DOHH2 (cell line): Measurements from ENCODE around the gene ZNF224.

Experiments
- H3F3A ChIP-seq: fragments of 200-600 bp; sonication (generic), shearing (Covaris generic); 2 replicates; pipeline ENCODE4 v1.6.0; 2016; ENCODE audit warnings: antibody characterized with exemption, mild to moderate bottlenecking; ENCODE audit not compliant: control insufficient read depth, insufficient read depth
- H3K27ac ChIP-seq: fragments of 200-600 bp; sonication (generic); 2 replicates; pipeline ENCODE4 v1.5.1; 2014; ENCODE audit warnings: low read depth, mild to moderate bottlenecking, low read length, moderate library complexity
- H3K27me3 ChIP-seq: fragments of 200-600 bp; sonication (generic); 2 replicates; pipeline ENCODE4 v1.6.1; 2014; ENCODE audit warnings: mild to moderate bottlenecking, low read length, mixed read lengths; ENCODE audit not compliant: control insufficient read depth
- H3K36me3 ChIP-seq: fragments of 200-600 bp; sonication (generic); 2 replicates; pipeline ENCODE4 v1.6.1; 2014; ENCODE audit warnings: mild to moderate bottlenecking, low read length, moderate library complexity, mixed read lengths; ENCODE audit not compliant: control insufficient read depth
- H3K4me1 ChIP-seq: fragments of 200-600 bp; sonication (generic); 2 replicates; pipeline ENCODE4 v1.6.1; 2014; ENCODE audit warnings: mild to moderate bottlenecking, low read length, mixed read lengths; ENCODE audit not compliant: control insufficient read depth
- H3K4me2 ChIP-seq: fragments of 200-600 bp; sonication (generic); 2 replicates; pipeline ENCODE4 v1.6.0; 2014; ENCODE audit warnings: mild to moderate bottlenecking, low read length, moderate library complexity
- H3K4me3 ChIP-seq: fragments of 200-600 bp; sonication (generic); 2 replicates; pipeline ENCODE4 v1.5.1; 2014; ENCODE audit warnings: mild to moderate bottlenecking, low read length, mixed read lengths
- H3K79me2 ChIP-seq: fragments of 200-600 bp; sonication (generic); 2 replicates; pipeline ENCODE4 v1.6.1; 2014; ENCODE audit warnings: mild to moderate bottlenecking, low read length, mixed read lengths; ENCODE audit not compliant: control insufficient read depth
- H3K9me2 ChIP-seq: fragments of 200-600 bp; sonication (generic); replicated peaks from 2 replicates; pipeline ENCODE4 v1.6.1; 2014; ENCODE audit warnings: mild to moderate bottlenecking, low read length, mixed read lengths; ENCODE audit not compliant: control insufficient read depth
- H3K9me3 ChIP-seq: fragments of 200-600 bp; sonication (generic); 2 replicates; pipeline ENCODE4 v1.6.1; 2014; ENCODE audit warnings: antibody characterized with exemption, low read length, mixed read lengths; ENCODE audit not compliant: control insufficient read depth, insufficient read depth
- H4K20me1 ChIP-seq: fragments of 200-600 bp; sonication (generic); 2 replicates; pipeline ENCODE4 v1.6.0; 2014; ENCODE audit warnings: low read depth, mild to moderate bottlenecking, antibody characterized with exemption, low read length, moderate library complexity; ENCODE audit not compliant: control insufficient read depth, insufficient read depth
- CTCF ChIP-seq: fragments of 200-600 bp; sonication (generic); IDR thresholded peaks from one replicate; pipeline ENCODE4 v1.5.1; 2014; ENCODE audit warnings: antibody characterized with exemption, mild to moderate bottlenecking, low read depth, low read length; ENCODE audit not compliant: poor library complexity, severe bottlenecking
- EZH2phosphoT487 ChIP-seq: fragments of 200-600 bp; sonication (generic); IDR thresholded peaks from 2 replicates; pipeline ENCODE4 v1.6.1; 2017; ENCODE audit warnings: borderline replicate concordance, mild to moderate bottlenecking, antibody characterized with exemption, low read length, moderate library complexity, mixed read lengths

ZNF224 gene

DNA sequence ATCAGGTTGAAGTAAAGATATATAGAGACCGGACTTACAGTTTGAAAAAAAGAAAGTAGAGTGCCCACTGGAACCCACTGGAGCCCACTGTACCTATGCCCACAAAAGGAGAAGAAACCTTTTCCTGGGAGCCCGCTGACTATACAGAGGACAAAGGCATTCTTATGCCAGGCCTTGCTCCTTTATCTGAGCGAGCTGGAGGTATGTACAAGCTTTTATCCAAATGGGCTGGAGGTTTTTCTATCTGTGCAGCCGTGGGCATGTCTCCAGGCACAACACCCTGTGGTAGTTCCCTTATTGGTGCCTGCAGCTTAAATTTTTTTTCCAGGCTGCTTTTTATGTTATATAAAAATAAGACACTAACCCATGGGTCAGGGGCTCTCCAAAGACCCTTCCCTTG lies 55.6 kb downstream of the ZNF224 start:
- H4K20me1 ChIP-seq, result no peaks in the 10 kb centered on the region
- H3F3A ChIP-seq, result no peaks in the 10 kb centered on the region
- H3K4me1 ChIP-seq, result no peaks in the 10 kb centered on the region
- H3K27me3 ChIP-seq, result no peaks in the 10 kb centered on the region
- H3K36me3 ChIP-seq, result no peaks in the 10 kb centered on the region
- H3K79me2 ChIP-seq, result no peaks in the 10 kb centered on the region
- TF ChIP-seq EZH2phosphoT487, result no peak
- TF ChIP-seq CTCF, result no peak
- H3K9me2 ChIP-seq, result no peaks in the 10 kb centered on the region
- H3K27ac ChIP-seq, result no peak overlapping the region
- H3K4me2 ChIP-seq, result no peak overlapping the region
- H3K4me3 ChIP-seq, result no peak overlapping the region
- peaks cover 2% of the 10 kb centered on the region; the same call in 1 of the 2 replicates for H3K9me3 ChIP-seq

GRCh38 chr19:44151491-44151890 lies 57.3 kb downstream of the ZNF224 start:
- H3K9me3 ChIP-seq, result peaks cover 10% of the 10 kb centered on the region
- no peaks in the 10 kb centered on the region for H3K9me2 ChIP-seq
- H3K27me3 ChIP-seq, result no peaks in the 10 kb centered on the region
- no peaks in the 10 kb centered on the region for H3K36me3 ChIP-seq
- TF ChIP-seq EZH2phosphoT487 (no peak), CTCF (no peak)
- H3K4me2 ChIP-seq, result no peak overlapping the region
- no peaks in the 10 kb centered on the region for H4K20me1 ChIP-seq
- no peaks in the 10 kb centered on the region for H3K79me2 ChIP-seq
- no peak overlapping the region for H3K4me3 ChIP-seq
- no peaks in the 10 kb centered on the region for H3K4me1 ChIP-seq
- H3F3A ChIP-seq, result no peaks in the 10 kb centered on the region
- no peak overlapping the region for H3K27ac ChIP-seq

- Histone ChIP-seq H3K9me2 (no peaks in the 10 kb centered on the region), H3K4me1 (no peaks in the 10 kb centered on the region), H3K4me2 (no peak overlapping the region), H3K9me3 (peaks cover 27% of the 10 kb centered on the region), H3K27me3 (no peaks in the 10 kb centered on the region), H3K36me3 (no peaks in the 10 kb centered on the region), H3F3A (no peaks in the 10 kb centered on the region), H4K20me1 (no peaks in the 10 kb centered on the region), H3K27ac (no peak overlapping the region), H3K79me2 (no peaks in the 10 kb centered on the region), H3K4me3 (no peak overlapping the region)
- no peak for TF ChIP-seq CTCF
- TF ChIP-seq EZH2phosphoT487, result no peak
Observed at GRCh38 chr19:44156475-44156874, 62.3 kb downstream of the ZNF224 start.
